ENCODE measurements around the gene PAPSS2. TPM values are rescaled to one million over a fixed set of nuclear protein-coding genes. Genes with fewer than 3 reads are reported as not detected.

The PAPSS2 gene
- total RNA-seq, 1 donor from 2014 or later = 4.7 TPM

GRCh38 chr10:87674943-87675342, 15.3 kb downstream of the PAPSS2 start:
- no peak overlapping the region for H3K27ac Mint-ChIP-seq (ENCODE audit: unreplicated experiment)
- no peaks in the 10 kb centered on the region for H3K27me3 Mint-ChIP-seq (ENCODE audit: unreplicated experiment)
- no peak for TF ChIP-seq CTCF (IDR thresholded peaks at IDR 0.05; ENCODE audit: partially characterized antibody, unreplicated experiment)
- H3K4me3 Mint-ChIP-seq (ENCODE audit: unreplicated experiment) = no peak overlapping the region
- H3K36me3 Mint-ChIP-seq (ENCODE audit: unreplicated experiment) = no peaks in the 10 kb centered on the region
- no peak for DNase-seq
- H3K4me1 Mint-ChIP-seq (ENCODE audit: low read depth, unreplicated experiment) = no peaks in the 10 kb centered on the region
- peaks cover 2% of the 10 kb centered on the region for H3K9me3 Mint-ChIP-seq (ENCODE audit: unreplicated experiment)

DNA sequence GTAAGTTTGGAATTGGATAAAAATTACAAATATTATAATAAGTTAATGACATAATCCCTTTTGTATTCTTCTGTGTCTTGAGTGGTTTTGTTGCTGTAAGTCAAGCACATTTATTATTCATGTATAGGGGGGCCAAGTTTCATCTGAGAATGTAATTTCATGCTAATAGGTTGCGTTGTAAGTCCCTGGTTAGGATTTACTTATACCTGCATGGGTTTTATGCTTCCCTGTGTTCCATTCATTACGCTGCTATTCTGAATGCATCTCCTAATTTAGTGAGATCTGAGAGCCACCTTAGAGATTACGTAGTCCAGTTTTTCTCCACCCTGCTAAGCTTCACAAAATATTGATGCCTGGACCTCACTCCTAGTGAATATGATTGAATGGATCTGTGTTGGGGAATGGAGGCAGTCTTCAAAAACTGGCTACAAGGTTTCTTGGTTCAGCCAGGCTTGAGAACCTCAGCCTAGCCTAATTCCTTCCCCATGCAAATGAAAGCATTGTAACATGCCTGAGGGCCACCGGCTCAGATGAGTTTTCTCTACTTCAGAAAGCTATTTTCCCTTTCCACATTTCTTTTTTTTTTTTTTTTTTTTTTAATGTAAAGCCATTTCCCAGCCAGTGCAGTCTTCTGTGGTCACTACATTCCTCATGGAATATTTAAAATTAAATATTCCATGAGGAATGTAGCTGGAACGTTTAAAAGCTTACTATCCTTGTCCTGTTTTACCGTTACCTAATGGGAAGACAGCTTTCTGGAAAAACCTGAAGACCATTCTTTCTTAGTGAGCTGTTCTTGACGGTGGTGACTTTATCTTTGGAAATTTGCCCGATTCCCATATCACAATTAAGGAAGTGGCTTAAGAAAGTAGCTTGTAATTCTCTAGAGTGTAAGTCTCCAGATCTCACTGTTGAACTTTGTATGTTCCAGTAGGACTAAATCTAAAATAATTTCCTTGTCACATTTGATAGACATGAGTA, 16.0 kb downstream of the PAPSS2 start:
- no peak overlapping the region for H3K27ac Mint-ChIP-seq (ENCODE audit: unreplicated experiment)
- DNase-seq = no peak
- H3K27me3 Mint-ChIP-seq (ENCODE audit: unreplicated experiment) = no peaks in the 10 kb centered on the region
- no peaks in the 10 kb centered on the region for H3K36me3 Mint-ChIP-seq (ENCODE audit: unreplicated experiment)
- H3K4me1 Mint-ChIP-seq (ENCODE audit: low read depth, unreplicated experiment) = no peaks in the 10 kb centered on the region
- TF ChIP-seq CTCF (IDR thresholded peaks at IDR 0.05; ENCODE audit: partially characterized antibody, unreplicated experiment) = no peak
- H3K4me3 Mint-ChIP-seq (ENCODE audit: unreplicated experiment) = no peak overlapping the region
- H3K9me3 Mint-ChIP-seq (ENCODE audit: unreplicated experiment) = peaks cover 2% of the 10 kb centered on the region

DNA sequence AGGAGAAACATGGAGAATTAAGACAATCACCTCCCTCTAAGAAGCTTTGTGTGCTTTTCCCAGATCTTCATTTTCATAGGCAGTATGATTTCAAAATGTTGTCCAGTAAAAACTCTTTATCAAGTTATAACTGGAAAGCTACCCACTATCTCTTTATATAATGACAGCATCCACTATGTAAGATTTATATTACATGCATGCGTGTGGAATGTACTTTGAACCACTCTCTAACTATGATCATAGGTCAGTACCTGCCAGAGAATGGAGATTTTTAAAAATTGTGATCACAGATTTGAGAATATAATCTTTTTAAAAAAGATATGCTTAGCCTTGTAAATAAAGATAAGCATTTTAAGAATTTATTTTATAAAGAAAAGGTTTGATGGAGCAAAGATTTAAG, 17.9 kb downstream of the PAPSS2 start:
- Mint-ChIP-seq H3K27ac (ENCODE audit: unreplicated experiment) (no peak overlapping the region), H3K4me3 (ENCODE audit: unreplicated experiment) (no peak overlapping the region), H3K36me3 (ENCODE audit: unreplicated experiment) (no peaks in the 10 kb centered on the region), H3K4me1 (ENCODE audit: low read depth, unreplicated experiment) (no peaks in the 10 kb centered on the region), H3K9me3 (ENCODE audit: unreplicated experiment) (peaks cover 2% of the 10 kb centered on the region), H3K27me3 (ENCODE audit: unreplicated experiment) (no peaks in the 10 kb centered on the region)
- TF ChIP-seq CTCF (IDR thresholded peaks at IDR 0.05; ENCODE audit: partially characterized antibody, unreplicated experiment) = no peak
- DNase-seq = no peak

- Mint-ChIP-seq H3K4me1 (ENCODE audit: low read depth, unreplicated experiment) (no peaks in the 10 kb centered on the region), H3K27ac (ENCODE audit: unreplicated experiment) (no peak overlapping the region), H3K27me3 (ENCODE audit: unreplicated experiment) (no peaks in the 10 kb centered on the region), H3K4me3 (ENCODE audit: unreplicated experiment) (no peak overlapping the region), H3K9me3 (ENCODE audit: unreplicated experiment) (peaks cover 2% of the 10 kb centered on the region), H3K36me3 (ENCODE audit: unreplicated experiment) (no peaks in the 10 kb centered on the region)
- no peak for DNase-seq
- TF ChIP-seq CTCF (IDR thresholded peaks at IDR 0.05; ENCODE audit: partially characterized antibody, unreplicated experiment) = no peak
Observed at GRCh38 chr10:87678302-87678701, 18.6 kb downstream of the PAPSS2 start.

- no peak for TF ChIP-seq CTCF (IDR thresholded peaks at IDR 0.05; ENCODE audit: partially characterized antibody, unreplicated experiment)
- no peaks in the 10 kb centered on the region for H3K27me3 Mint-ChIP-seq (ENCODE audit: unreplicated experiment)
- H3K27ac Mint-ChIP-seq (ENCODE audit: unreplicated experiment) = no peak overlapping the region
- no peak for DNase-seq
- no peak overlapping the region for H3K4me3 Mint-ChIP-seq (ENCODE audit: unreplicated experiment)
- H3K4me1 Mint-ChIP-seq (ENCODE audit: low read depth, unreplicated experiment) = no peaks in the 10 kb centered on the region
- H3K9me3 Mint-ChIP-seq (ENCODE audit: unreplicated experiment) = peaks cover 2% of the 10 kb centered on the region
- H3K36me3 Mint-ChIP-seq (ENCODE audit: unreplicated experiment) = no peaks in the 10 kb centered on the region
Observed at GRCh38 chr10:87683356-87683755, 23.7 kb downstream of the PAPSS2 start.
